HG03432 (cell line): Measurements from ENCODE around the gene PROC.
A peak's percentile ranks its signal among the peaks of the same experiment; 100 is the strongest.

Experiments
- ATAC-seq: cut with Tn5 transposase; IDR thresholded peaks from one replicate; pipeline ENCODE4 v1.9.1; 2021; ENCODE audit warnings: mild to moderate bottlenecking, moderate library complexity; ENCODE audit not compliant: unreplicated experiment

PROC gene

GRCh38 chr2:127418300-127419111 is at the start of gene PROC:
Gene PROC, plus strand, starts transcription at chr2:127418427. Its CDS starts 1,516 bp downstream, at chr2:127419943.
- ATAC-seq = no peak

GRCh38 chr2:127370010-127370409 is 48.2 kb upstream of the PROC start:
- ATAC-seq = no peak

- no peak for ATAC-seq
Observed at GRCh38 chr2:127371037-127371436, 47.2 kb upstream of the PROC start.

- ATAC-seq = no peak
Observed at GRCh38 chr2:127373362-127374083, 44.7 kb upstream of the PROC start.

GRCh38 chr2:127376257-127376656 is 42.0 kb upstream of the PROC start:
- ATAC-seq = no peak

- ATAC-seq = no peak
Observed at GRCh38 chr2:127377262-127377661, 41.0 kb upstream of the PROC start.

- no peak for ATAC-seq
Observed at GRCh38 chr2:127378720-127379119, 39.5 kb upstream of the PROC start.

GRCh38 chr2:127379712-127380355 is 38.4 kb upstream of the PROC start:
- ATAC-seq = no peak

GRCh38 chr2:127381762-127382161 is 36.5 kb upstream of the PROC start:
- ATAC-seq = no peak

GRCh38 chr2:127382831-127383230 is 35.4 kb upstream of the PROC start:
- ATAC-seq = no peak

- no peak for ATAC-seq
Observed at GRCh38 chr2:127384529-127384928, 33.7 kb upstream of the PROC start.

- no peak for ATAC-seq
Observed at GRCh38 chr2:127386246-127386645, 32.0 kb upstream of the PROC start.

GRCh38 chr2:127386764-127387654 is 31.2 kb upstream of the PROC start:
- peak; percentile 75 for ATAC-seq

GRCh38 chr2:127387655-127388422 is 30.4 kb upstream of the PROC start, which contains the start of gene MAP3K2:
Gene MAP3K2, minus strand, starts transcription at chr2:127387975. Its CDS starts 44,846 bp downstream, at chr2:127343129.
- peak; percentile 83 for ATAC-seq

- ATAC-seq = peak; percentile 2
Observed at GRCh38 chr2:127388423-127389164, 29.6 kb upstream of the PROC start.

GRCh38 chr2:127389778-127390435 is 28.3 kb upstream of the PROC start:
- peak; percentile 8 for ATAC-seq

- no peak for ATAC-seq
Observed at GRCh38 chr2:127392133-127392827, 25.9 kb upstream of the PROC start.
